Stimulated activated naive CD4-positive, alpha-beta T cell treated with Interleukin-2 at 50 U/mL for 16 hours (primary cell): Measurements from ENCODE around the gene PPIA.
"Not testable (repeated sequence)": the region's sequence is repeated elsewhere in the genome, so short reads cannot be mapped to it uniquely, and the experiment has no call there.

ENCODE experiments used
- DNase-seq: peaks from one replicate; lab custom pipeline; 2025; lab: John Stamatoyannopoulos, UW

PPIA gene

GRCh38 chr7:44787762-44788161 is 8.7 kb upstream of the PPIA start:
- DNase-seq: no peak

- no peak for DNase-seq
These were observed 6.5 kb upstream of the PPIA start for GRCh38 chr7:44789990-44790389.

- DNase-seq: no peak
These were observed 4.9 kb upstream of the PPIA start for GRCh38 chr7:44791278-44792219.

GRCh38 chr7:44793919-44794318 is 2.6 kb upstream of the PPIA start:
- DNase-seq: no peak

- DNase-seq: no peak
These were observed 2.1 kb upstream of the PPIA start for GRCh38 chr7:44794331-44794730.

GRCh38 chr7:44796034-44796503 is 412 bp upstream of the PPIA start:
- DNase-seq: no peak

GRCh38 chr7:44797329-44798258 is 1.1 kb downstream of the PPIA start:
- DNase-seq: peak; percentile 80

- DNase-seq: no peak
These were observed 2.3 kb downstream of the PPIA start for GRCh38 chr7:44798649-44799305.

GRCh38 chr7:44799939-44800338 is 3.5 kb downstream of the PPIA start:
- no peak for DNase-seq

GRCh38 chr7:44801890-44802289 is 5.4 kb downstream of the PPIA start:
- DNase-seq: no peak

- no peak for DNase-seq
These were observed 6.0 kb downstream of the PPIA start for GRCh38 chr7:44802418-44803025.

- not testable (repeated sequence) for DNase-seq
These were observed 7.5 kb downstream of the PPIA start for GRCh38 chr7:44803828-44804519.

GRCh38 chr7:44805950-44806349 is 9.5 kb downstream of the PPIA start:
- DNase-seq: no peak

GRCh38 chr7:44808914-44809393 is 12.5 kb downstream of the PPIA start:
- no peak for DNase-seq

- DNase-seq: no peak
These were observed 14.6 kb downstream of the PPIA start for GRCh38 chr7:44811093-44811492.

GRCh38 chr7:44811571-44811970 is 15.1 kb downstream of the PPIA start:
- DNase-seq: no peak

- DNase-seq: no peak
These were observed 18.4 kb downstream of the PPIA start for GRCh38 chr7:44814919-44815318.

GRCh38 chr7:44819292-44819691 is 22.8 kb downstream of the PPIA start:
- DNase-seq: no peak

GRCh38 chr7:44823255-44823781 is 26.8 kb downstream of the PPIA start:
- DNase-seq: no peak

GRCh38 chr7:44824894-44825526 is 28.5 kb downstream of the PPIA start:
- no peak for DNase-seq
